ENCODE measurements around the gene TPPP2.
"Not testable (repeated sequence)": the region's sequence is repeated elsewhere in the genome, so short reads cannot be mapped to it uniquely, and the experiment has no call there.

The TPPP2 gene

DNA sequence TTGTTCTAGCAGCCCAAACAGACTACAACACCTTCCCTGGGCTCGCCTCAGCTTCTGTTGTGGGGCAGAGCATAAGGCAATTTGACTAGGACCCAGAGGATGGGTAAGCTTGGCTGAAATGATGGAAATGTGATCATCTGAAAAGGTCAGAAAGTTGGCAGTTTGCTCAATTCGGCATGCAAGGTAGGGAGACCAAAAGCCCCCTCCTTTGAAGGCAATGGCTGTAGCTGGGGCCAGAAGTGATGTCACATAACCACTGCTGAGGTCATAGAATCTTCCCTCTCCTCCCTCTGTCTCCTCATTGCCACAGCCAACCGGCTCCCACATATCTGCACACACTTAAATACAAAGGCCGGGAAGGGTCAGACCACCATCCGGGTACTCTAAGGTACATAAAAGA lies at the start of gene TPPP2:
TSS of gene TPPP2 (plus strand) at position 301 of the 400 bp plus-strand sequence. CDS start 365 bp downstream, outside the sequence.
- DNase-seq: no peak

DNA sequence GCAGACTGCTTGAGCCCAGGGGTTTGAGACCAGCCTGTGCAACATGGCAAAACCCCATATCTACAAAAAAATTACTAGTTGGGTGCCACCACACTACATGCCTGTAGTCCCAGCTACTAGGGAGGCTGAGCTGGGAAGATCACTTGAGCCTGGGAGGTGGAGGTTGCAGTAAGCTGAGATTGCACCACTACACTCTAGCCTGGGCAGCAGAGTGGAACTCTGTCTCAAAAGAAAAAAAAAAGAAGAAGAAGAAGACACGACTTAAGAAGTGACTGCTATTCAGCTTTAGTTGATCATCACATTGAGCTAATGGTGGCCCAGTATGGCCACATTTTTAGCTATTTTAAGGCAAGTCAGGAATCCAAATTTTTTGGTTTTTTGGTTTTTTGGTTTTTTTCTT lies 49.1 kb upstream of the TPPP2 start:
- no peak for DNase-seq

DNA sequence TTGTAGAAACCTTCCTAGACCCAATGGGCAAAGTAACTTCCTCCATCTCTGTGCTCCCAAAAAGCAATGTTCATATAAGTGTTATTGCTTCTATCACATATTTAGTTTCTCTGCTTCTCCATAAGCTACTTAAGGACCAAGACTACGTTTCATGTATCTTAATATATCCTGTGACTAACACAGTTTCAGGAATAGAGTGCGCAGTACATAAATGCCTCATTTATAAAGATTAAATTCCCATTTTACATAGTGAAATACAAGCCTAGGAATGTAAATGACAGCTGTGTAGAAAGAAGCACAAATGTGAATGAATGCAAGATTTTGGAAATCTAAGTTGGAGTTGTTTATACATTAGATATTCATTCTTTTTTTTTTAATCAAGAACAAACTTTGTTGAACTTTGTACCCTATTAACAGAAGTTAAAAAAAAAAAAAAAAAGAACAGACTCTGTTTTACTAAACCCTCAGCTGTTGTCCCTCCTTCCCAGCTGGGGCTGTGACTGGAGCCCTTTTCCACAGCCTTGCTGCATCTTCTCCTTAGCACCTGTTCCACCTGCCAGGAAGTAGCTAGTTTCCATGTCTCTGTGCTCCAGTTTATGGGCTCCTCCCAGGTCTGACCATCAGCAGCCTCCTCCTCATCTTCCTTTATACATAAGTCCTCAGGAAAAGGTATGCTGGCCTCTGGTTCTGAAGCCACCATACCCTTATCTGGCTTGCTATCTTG lies 47.2 kb upstream of the TPPP2 start:
- no peak for DNase-seq

DNA sequence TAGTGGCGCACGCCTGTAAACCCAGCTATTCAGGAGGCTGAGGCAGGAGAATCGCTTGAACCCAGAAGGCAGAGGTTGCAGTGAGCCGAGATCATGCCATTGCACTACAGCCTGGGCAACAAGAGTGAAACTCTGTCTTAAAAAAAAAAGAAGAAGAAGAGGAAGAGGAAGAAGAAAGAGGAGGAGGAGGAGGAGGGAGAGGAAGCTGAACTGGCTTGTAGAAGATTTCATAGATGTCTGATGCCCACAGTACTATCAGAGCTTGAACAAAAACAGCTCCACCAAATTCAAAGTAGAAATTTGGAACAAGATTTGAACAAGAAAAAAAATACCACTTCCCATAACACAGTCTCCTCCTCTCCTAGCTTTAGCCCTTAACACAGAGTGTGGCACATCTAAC lies 44.4 kb upstream of the TPPP2 start:
- not testable (repeated sequence) for DNase-seq

DNA sequence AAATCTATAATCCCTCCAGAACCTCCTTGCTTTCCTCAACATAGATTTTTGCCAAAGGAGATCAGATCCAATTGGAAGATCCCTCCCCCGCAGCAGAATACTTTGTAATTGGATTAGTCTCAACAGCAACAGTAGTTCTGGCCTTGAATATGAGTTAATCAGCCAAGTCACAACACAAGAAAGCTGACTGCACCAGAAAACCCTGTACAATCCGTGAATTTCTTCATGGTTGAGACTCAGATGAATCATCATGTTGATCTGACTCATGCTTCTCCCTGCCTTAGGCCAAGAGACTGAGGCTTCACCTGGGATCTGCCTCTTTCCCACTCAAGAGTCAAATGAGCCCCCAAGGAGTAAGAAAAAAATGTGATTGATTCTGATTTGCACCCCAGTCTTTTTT lies 43.2 kb upstream of the TPPP2 start:
- no peak for DNase-seq

DNA sequence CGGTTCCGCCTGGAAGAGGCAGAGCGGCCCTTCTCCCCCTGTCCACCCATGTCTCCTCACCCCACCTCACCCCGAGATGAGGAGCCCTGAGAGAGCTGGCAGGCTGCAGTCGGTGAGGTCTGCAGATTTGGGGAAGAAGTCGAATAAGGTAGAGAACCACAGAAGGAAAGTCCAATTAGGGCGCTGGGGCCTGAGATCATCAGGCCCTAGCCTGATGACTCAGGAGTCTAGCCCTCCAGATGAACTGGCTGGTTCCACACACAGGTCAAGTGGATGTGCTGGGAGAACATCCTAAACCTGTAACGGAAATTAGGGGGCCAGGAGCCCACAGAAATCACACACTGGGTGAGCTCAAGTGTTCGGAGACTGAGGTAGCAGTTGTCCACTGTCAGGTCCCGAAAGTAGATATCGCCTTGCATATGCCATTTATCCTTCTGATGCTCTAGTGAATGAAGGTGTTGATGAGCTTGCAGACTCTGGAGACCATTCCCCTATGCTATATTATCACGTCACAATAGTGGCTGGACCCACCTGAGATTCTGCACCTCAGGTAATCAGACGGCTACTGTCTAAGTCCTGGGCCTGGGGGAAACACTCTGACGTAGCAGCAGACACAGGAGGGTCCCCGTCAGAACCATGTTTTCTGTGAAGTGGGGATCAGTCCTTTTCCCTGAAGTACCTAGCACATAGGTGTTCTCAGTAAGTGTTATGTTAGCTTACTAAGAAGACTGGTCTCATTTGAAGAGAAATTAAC lies 41.1 kb upstream of the TPPP2 start:
- DNase-seq: no peak

DNA sequence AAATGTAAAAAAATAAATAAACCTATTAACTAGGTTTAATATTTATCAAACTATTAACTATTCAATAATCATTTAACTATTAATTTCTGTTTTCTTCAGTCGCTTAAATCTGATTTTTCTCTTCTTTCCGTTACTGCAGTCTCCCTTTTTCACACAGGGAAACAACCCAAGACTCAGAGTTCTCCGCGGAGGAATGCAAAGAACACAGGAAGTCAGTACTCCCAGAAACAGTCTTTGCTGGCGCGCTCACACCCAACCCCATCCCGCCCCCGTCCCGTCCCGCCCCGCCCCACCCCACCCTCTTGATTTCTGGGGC lies 40.6 kb upstream of the TPPP2 start:
- no peak for DNase-seq

DNA sequence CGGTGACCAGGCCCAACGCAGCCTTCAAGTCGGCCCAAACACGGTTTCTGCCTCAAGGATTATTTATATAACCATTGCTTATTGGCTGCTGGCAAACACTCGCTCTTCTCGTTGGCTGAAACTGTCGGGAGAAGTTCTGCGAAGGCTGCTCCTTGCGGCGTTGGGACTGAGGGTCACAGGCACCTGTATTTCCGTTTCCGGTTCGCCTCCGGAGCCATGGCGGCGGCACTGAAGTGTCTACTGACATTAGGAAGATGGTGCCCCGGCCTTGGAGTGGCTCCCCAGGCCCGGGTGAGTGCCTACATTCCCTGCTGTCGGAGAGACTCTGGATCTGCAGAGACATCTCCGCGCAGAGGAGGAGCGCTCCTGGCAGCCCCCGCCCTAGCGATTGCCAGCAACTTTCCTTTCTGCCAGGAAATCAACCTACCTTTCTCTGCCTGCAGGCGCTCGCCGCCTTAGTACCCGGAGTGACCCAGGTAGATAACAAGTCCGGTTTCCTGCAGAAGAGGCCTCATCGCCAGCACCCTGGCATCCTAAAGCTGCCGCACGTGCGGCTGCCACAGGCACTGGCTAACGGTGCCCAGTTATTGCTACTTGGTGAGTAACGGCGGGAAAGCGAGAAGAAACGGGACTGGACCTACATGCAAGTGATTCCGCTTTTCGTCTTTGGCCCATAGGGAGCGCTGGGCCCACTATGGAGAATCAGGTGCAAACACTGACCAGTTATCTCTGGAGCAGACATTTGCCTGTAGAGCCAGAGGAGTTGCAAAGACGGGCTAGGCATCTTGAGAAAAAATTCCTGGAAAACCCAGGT lies 40.0 kb upstream of the TPPP2 start, which contains the start of gene METTL17:
TSS of gene METTL17 (plus strand) at position 194 of the 814 bp plus-strand sequence. CDS start at position 217, 23 bp downstream.
- DNase-seq: peak; percentile 78

DNA sequence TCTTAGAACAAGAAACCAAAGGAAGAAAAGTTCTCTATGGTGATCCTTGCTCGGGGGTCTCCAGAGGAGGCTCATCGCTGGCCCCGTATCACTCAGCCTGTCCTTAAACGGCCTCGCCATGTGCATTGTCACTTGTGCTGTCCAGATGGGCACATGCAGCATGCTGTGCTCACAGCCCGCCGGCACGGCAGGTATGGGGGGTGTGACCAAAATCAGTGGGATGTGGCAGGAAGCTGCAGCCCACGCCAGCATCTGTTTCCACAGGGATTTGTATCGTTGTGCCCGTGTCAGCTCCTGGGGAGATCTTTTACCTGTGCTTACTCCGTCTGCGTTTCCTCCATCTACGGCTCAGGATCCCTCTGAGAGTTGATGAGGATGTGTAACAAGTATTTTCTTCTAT lies 33.5 kb upstream of the TPPP2 start:
- DNase-seq: no peak

DNA sequence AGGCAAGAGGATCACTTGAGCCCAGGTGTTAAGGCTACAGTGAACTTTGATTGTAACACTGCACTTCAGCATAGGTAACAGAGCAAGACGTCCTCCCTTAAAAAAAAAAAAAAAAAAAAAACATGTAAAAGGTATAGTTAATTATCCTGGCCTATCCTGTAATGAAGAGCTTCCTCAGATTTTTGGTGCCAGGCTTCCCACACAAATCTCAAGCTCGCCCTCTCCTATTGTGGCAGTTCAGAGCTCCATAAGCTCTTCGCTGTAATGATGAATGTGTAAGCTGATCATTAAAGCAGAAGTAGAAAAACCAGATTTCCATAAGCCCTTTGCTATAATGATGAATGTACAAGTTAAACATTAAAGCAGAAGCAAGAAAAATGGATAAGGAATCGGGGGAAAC lies 32.9 kb upstream of the TPPP2 start:
- no peak for DNase-seq

DNA sequence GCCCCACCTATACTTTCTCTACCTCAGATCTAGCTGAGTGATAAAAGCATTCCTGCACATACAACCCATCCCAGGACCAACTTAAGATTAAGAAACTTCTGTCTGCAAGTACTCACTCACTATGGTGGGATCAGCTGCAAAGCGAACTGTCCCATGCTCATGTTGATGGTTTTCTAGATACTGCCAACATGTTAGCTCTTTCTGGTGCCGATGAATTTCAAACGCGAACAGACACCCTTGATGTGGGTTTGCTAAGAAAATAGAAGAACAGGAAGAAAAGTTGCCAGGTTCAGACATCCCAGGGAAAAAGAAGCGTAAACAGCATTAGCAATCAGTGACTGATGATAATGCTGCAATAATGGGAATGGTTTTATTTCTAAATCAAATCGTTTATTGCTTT lies 32.5 kb upstream of the TPPP2 start:
- no peak for DNase-seq

DNA sequence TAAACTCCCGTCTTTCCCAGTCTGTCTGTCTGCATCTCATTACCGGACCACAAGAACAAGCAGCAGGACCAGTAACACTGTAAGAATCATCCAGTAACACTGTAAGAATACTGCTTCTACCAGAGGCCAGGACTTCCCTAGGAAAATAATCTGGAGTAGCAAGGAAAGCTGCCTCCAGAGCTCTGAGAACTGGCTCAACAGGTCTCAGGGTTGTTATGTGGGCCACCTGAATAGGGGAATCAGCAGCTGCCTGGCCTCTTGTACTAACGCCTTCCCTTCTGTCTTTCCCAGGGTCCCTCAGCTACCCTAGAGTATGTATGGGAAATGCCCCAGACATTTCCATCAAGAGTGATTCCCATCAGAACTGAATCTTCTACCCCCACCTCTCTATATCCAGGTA lies 31.9 kb upstream of the TPPP2 start:
- no peak for DNase-seq

DNA sequence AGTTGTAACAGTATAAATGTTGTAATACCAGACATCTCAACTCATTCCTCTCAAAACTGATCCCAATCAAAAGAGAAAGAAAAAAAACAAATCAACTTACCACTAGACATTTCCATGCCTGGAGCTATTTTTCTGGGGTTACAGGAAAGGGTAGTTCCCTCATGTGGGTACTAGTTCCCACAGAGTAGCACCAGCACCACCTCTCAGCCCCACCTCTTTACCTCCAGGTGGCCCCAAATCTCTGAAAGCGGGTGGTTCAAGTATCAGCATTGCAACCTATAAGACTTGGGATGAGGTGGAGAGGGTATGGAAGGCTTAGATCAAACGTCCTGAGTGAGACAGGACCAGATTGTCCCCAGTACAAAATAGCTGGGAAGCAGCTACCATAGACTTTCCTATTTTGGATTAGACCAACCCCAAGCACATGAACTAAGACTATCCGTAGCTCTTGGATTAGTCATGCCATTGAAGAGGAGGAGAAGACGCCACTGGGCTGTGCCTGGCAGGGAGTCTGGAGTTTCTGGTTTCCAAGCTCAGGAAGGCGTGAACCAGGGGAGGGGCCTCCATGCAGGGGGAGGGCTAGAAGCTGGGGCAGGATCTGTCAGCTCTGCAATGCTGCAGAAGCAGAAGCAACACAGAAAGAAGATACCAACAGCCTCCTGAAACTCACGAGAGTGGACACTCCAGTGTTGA lies 31.2 kb upstream of the TPPP2 start, which contains the start of gene SLC39A2:
TSS of gene SLC39A2 (plus strand) at position 620 of the 693 bp plus-strand sequence. CDS start 154 bp downstream, outside the sequence.
- no peak for DNase-seq

DNA sequence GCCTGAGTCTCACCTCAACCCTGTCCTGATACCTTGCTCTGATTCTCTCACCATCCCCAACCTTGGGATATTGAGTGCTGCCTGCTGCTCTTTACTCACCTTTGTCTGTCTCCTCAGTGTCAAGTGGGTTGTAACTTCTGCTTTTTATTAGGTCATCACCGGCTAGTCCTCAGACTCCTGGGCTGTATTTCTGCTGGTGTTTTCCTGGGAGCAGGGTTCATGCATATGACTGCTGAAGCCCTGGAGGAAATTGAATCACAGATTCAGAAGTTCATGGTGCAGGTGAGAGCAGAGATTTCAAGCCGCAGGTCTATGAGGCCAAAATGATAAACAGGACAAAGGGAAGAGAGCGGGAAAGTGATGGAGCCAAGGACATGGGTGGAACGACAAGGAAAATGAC lies 30.4 kb upstream of the TPPP2 start:
- no peak for DNase-seq

DNA sequence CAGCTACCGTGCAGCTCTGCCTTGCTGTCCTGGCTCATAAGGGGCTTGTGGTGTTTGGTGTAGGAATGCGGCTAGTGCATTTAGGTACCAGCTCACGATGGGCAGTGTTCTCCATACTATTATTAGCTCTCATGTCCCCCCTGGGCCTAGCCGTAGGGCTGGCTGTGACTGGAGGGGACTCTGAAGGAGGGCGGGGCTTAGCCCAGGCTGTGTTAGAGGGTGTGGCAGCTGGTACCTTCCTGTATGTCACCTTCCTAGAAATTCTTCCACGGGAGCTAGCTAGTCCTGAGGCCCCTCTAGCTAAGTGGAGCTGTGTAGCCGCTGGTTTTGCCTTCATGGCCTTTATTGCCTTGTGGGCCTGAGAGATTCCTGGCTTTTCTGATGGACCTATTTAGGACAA lies 28.8 kb upstream of the TPPP2 start:
- no peak for DNase-seq

DNA sequence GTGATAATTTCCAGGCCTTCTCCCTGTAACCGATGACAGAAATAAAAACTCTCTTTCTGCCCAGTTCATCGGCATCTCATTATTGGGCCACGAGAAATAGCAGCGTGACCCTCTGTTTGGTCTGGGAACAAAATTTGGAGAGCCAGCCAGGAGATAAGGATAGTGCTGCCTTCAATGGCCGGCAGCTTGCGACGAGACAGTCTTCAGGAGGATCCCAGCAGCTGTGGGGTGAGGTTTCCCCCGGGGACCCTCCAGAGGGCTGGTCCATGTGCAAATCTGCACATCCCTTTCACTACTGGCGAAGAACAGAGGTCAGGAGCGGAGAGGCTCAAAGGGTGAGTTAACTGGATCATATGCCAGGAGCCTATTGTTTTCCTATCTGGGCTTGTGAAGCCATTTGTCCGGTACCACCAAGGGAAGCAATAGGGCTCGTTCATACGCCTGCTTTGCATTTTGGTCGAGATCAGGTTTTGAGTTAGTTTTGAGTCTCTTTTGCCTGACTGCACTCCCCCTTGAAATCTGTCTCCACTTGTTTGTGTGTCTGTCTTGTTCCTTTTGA lies 26.1 kb upstream of the TPPP2 start:
- DNase-seq: no peak

DNA sequence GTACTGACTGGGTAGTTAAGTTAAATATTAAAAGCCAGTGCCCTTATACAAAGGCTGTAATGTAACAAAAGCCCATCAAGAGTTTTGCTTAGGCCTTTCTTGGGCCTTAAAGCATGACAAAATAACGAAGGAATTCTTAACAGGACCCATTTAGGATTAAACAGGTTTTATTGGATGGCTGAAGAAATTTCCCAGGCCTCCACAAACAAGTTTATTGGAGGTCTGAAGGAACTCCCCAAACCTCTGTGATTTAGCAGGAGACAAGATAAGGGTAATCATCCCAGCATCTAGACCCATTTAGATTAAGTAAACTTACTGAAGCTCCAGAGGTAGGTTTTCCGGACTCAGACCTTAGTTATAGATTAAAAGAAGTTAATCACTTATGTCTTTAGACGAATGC lies 20.3 kb upstream of the TPPP2 start:
- DNase-seq: not testable (repeated sequence)

DNA sequence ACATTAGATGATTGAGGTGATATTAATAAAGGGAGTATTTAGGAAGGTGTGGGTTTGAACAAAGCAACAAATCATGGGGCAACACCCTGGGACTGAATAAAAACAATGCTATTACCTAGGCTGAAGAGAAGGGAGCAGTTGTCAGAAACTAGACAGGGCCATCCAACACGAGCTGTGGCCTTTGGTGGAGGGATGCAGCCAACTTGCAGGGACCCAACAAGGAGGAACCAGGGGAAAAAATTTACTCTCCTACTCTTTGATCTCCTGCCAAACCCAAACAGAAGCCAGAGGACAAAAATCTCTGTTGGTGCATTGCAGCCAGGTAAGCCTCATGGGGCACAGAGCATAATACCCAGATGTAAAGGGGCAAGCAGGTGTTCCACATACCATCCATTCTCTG lies 18.9 kb upstream of the TPPP2 start:
- DNase-seq: no peak

DNA sequence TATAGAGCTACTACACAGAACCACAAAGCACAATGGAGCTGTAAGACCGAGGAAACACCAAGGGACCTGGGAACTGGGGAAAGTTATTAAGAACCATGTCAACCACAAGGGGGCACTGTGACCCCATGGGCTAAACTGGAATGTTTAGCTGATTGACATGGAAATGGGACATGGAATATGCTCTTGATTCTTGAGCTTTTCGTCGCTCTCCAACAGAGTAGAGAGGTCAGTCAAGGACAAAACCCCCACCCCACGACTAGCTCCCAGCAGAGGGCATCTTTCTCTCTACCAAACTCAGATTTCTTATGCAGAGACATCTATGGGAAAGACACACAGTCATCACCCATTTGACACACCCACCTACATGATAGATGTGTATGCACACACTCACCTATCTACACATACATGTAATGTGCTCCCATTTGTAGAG lies 15.2 kb upstream of the TPPP2 start:
- DNase-seq: peak; percentile 78

DNA sequence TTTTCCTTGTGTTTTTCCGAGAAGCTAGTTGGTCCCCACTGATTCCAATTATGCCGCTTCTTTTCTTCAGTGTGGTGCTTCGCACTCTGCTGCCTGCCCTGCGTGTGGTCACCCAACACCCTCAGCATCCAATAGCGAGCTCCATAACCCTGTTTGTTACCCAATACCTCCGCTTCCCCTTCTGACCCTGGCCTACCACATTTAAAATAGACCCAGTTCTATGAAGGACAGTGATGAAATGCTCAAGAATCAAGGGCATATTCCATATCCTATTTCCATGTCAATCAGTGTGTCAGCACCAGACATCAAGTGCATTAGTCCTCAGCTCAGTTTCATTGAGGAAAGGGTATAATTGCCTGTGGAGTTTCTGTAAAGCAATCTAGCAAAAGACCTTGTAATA lies 14.7 kb upstream of the TPPP2 start:
- DNase-seq: no peak

DNA sequence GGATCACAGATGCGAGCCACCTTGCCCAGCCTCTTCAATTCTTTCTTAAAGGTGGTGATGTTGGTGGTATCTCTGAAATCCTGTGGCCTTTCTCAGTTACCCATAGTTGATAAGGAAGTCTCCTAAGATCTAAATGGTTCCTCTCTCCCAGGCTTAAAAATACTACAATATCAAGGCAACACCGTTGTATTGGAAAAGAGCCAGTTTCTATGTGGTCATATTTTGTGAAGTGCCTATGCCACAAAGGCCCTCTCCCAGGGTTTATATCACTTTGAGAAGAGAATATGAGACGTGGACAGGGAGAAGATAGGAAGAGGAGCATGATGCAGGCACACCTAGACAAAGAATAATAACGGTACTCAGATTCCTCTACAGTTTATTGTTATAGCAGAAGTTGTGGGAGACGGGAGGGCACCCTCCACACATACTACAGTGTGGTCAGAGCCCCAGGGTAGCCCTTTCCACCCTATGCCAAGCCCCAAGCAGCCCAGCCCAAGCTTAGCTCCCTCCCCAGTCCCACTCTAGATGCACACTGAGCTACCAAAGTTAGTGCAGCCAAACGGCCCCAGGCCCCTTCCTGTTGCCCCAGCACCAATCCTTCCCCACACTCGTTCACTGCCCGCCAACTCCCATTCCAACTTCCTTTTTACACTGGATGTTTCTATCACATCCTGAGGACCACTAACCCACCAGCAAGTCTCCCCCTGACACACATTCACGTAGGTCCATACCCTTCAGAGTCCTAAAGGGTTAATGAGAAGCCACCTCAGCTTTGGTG lies 13.4 kb upstream of the TPPP2 start:
- DNase-seq: no peak
